ENCODE data around the gene SMCO4. TPM values are rescaled to one million over a fixed set of nuclear protein-coding genes. Genes with fewer than 3 reads are reported as not detected.
A peak's percentile ranks its signal among the peaks of the same experiment; 100 is the strongest.
"Not testable (repeated sequence)": the region's sequence is repeated elsewhere in the genome, so short reads cannot be mapped to it uniquely, and the experiment has no call there.

The SMCO4 gene
- total RNA-seq, 2 donors from 2014 or later = 56.8 to 74.8 TPM

DNA sequence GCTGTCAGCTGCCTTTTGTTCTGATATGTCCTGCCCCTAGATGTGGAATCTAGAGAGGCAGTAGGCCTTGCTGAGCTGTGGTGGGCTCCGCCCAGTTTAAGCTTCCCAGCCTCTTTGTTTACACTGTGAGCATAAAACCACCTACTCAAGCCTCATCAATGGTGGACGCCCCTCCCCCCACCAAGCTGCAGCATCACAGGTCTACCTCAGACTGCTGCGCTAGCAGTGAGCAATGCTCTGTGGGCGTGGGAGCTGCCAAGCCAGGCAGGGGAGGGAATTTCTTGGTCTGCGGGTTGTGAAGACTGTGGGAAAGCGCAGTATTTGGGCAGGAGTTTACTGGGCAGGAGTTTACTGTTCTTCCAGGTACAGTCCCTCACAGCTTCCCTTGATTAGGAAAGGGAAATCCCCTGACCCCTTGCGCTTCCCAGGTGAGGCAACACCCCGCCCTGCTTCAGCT, 98.5 kb downstream of the SMCO4 start:
- ATAC-seq (no peak), DNase-seq (peak in 1 of 2 donors; percentile 34)

DNA sequence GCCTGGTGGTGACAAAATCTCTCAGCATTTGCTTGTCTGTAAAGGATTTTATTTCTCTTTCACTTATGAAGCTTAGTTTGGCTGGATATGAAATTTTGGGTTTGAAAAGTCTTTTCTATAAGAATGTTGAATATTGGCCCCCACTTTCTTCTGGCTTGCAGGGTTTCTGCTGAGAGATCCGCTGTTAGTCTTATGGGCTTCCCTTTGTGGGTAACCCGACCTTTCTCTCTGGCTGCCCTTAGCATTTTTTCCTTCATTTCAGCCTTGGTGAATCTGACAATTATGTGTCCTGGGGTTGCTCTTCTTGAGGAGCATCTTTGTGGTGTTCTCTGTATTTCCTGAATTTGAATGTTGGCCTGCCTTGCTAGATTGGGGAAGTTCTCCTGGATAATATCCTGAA, 100.0 kb downstream of the SMCO4 start:
- ATAC-seq, DNase-seq: not testable (repeated sequence)
- intact Hi-C loops (cut with DNase I, micrococcal nuclease) = loop anchor here in 1 of 2 donors (10.0 kb wide), 1 partner anchor 58 kb away; no protein-coding TSS in a partner anchor

More for the DNA sequence above, 98.5 kb downstream of the SMCO4 start:
- intact Hi-C loops (cut with DNase I, micrococcal nuclease) = loop anchor here in 1 of 2 donors (10.0 kb wide), 1 partner anchor 60 kb away; no protein-coding TSS in a partner anchor

DNA sequence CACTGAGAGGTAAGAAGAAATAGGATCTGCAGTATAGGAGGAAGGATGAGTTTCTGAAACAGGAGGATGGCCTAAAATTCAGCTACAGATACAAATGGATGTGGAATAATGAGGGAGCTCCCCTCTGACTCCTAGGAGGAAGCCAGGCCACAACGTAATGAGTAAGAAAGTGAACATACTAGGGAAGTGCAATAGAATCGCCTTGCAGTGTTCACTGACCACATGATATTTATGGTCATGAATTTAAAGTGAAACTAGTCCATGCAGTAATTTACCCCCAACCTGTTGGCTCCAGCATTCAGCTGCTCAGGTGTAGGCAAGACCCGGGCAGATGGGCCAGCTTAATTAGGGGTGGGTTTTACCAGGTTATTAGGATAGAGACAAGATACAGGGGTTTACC, 110.9 kb downstream of the SMCO4 start:
- intact Hi-C loops (cut with DNase I, micrococcal nuclease) = no loop called here
- no peak for DNase-seq
- ATAC-seq = no peak

Other genes starting within 250 kb of the SMCO4 start
- under 1 TPM in 1 of 2 donors, not detected in 1; 0.27 TPM for gene DEUP1, start 212.6 kb downstream of the SMCO4 start, total RNA-seq
- gene CEP295, start 118.3 kb upstream of the SMCO4 start, total RNA-seq = 1 to 10 TPM; 7.2 to 8.2 TPM
- 10 to 100 TPM; 71.5 to 80.6 TPM for gene TAF1D, start 198.1 kb upstream of the SMCO4 start, total RNA-seq
- 10 to 100 TPM; 52.7 to 61.4 TPM for gene C11orf54, start 198.3 kb upstream of the SMCO4 start, total RNA-seq
- 10 to 100 TPM; 22.6 to 25.6 TPM for gene MED17, start 240.9 kb upstream of the SMCO4 start, total RNA-seq

All from left colon (tissue), 2 donors.